IMR-90 (cell line): ENCODE measurements around the gene PDZD2.

Experiments
- MAZ ChIP-seq: IDR thresholded peaks from 2 replicates; pipeline ENCODE4 v1.6.1; 2012; ENCODE audit warnings: low read depth, mild to moderate bottlenecking, low read length, improper control_type of control experiment, moderate library complexity, borderline replicate concordance
- POLR2A ChIP-seq: IDR thresholded peaks from 2 replicates; pipeline ENCODE4 v1.6.1; 2012; ENCODE audit warnings: mild to moderate bottlenecking, low read depth, low read length
- RAD21 ChIP-seq: IDR thresholded peaks from 2 replicates; pipeline ENCODE4 v1.6.1; 2012; ENCODE audit warnings: low read length, improper control_type of control experiment
- SMC3 ChIP-seq: fragments of 150-350 bp; IDR thresholded peaks from 2 replicates; pipeline ENCODE4 v1.6.1; 2016; ENCODE audit warnings: low read depth, mild to moderate bottlenecking, antibody characterized with exemption, low read length, moderate library complexity
- TF ChIP-seq, protein P1 (sequence below): conservative IDR thresholded peaks from 2 replicates; pipeline ENCODE4 v1.5.1; 2012; ENCODE audit warnings: mild to moderate bottlenecking, low read depth, low read length, improper control_type of control experiment

DNA sequence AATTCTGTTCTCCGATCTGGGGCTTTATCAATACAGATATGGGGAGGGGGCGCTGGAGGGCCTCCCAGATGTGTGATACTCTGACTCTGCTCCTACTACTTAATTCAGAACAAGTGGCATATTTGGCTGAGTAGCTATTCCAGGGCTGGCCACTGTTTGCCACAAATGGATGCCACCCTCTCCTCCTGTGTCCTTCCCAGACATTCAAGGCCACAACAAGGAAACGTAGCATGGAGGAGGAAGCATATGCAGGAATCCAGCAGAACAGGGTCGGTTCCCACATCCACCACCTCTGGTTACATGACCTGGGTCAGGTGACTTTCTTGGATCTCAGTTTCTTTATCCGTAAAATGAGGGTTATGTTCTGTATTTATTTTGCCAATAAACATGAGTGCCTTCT is 404.2 kb downstream of the PDZD2 start:
- no peak for TF ChIP-seq POLR2A
- TF ChIP-seq, protein P1, sequence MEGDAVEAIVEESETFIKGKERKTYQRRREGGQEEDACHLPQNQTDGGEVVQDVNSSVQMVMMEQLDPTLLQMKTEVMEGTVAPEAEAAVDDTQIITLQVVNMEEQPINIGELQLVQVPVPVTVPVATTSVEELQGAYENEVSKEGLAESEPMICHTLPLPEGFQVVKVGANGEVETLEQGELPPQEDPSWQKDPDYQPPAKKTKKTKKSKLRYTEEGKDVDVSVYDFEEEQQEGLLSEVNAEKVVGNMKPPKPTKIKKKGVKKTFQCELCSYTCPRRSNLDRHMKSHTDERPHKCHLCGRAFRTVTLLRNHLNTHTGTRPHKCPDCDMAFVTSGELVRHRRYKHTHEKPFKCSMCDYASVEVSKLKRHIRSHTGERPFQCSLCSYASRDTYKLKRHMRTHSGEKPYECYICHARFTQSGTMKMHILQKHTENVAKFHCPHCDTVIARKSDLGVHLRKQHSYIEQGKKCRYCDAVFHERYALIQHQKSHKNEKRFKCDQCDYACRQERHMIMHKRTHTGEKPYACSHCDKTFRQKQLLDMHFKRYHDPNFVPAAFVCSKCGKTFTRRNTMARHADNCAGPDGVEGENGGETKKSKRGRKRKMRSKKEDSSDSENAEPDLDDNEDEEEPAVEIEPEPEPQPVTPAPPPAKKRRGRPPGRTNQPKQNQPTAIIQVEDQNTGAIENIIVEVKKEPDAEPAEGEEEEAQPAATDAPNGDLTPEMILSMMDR, result no peak
- TF ChIP-seq RAD21, result no peak
- TF ChIP-seq MAZ, result no peak
- no peak for TF ChIP-seq SMC3
